Ishikawa (cell line): ENCODE results near the gene MYO16.

ENCODE experiments used
- CEBPB ChIP-seq: IDR thresholded peaks from 2 replicates; pipeline ENCODE4 v1.6.1; 2012
- CREB1 ChIP-seq: IDR thresholded peaks from 2 replicates; pipeline ENCODE4 v1.6.1; 2012; ENCODE audit warnings: low read depth
- EP300 ChIP-seq: IDR thresholded peaks from 2 replicates; pipeline ENCODE4 v1.6.1; 2012; ENCODE audit warnings: borderline replicate concordance
- FOXM1 ChIP-seq: IDR thresholded peaks from 2 replicates; pipeline ENCODE4 v1.6.1; 2012; ENCODE audit warnings: low read depth, borderline replicate concordance
- MAX ChIP-seq: IDR thresholded peaks from 2 replicates; pipeline ENCODE4 v1.6.1; 2012
- NFIC ChIP-seq: IDR thresholded peaks from 2 replicates; pipeline ENCODE4 v1.6.1; 2012
- RAD21 ChIP-seq: IDR thresholded peaks from 2 replicates; pipeline ENCODE4 v1.6.1; 2012; ENCODE audit warnings: low read depth
- REST ChIP-seq: IDR thresholded peaks from 2 replicates; pipeline ENCODE4 v1.6.1; 2012; ENCODE audit warnings: low read depth, mild to moderate bottlenecking
- TAF1 ChIP-seq: IDR thresholded peaks from 2 replicates; pipeline ENCODE4 v1.6.1; 2012; ENCODE audit warnings: low read depth, mild to moderate bottlenecking
- TEAD4 ChIP-seq: IDR thresholded peaks from 2 replicates; pipeline ENCODE4 v1.6.1; 2012
- YY1 ChIP-seq: IDR thresholded peaks from 2 replicates; pipeline ENCODE4 v1.6.1; 2012; ENCODE audit warnings: low read depth
- ZBTB7A ChIP-seq: IDR thresholded peaks from 2 replicates; pipeline ENCODE4 v1.6.1; 2012; ENCODE audit warnings: low read depth

GRCh38 chr13:109226631-109227030 is 597.2 kb downstream of the MYO16 start:
- TF ChIP-seq YY1 (no peak), TAF1 (no peak), ZBTB7A (no peak), CREB1 (no peak), TEAD4 (no peak), REST (no peak), FOXM1 (no peak), NFIC (no peak), MAX (no peak), CEBPB (no peak), RAD21 (no peak), EP300 (no peak)
